Raji (cell line): ENCODE data around the gene PDHX.

Experiments used
- POLR2A ChIP-seq: IDR thresholded peaks from 2 replicates; pipeline ENCODE4 v1.6.1; 2011; ENCODE audit warnings: low read depth, low read length, control low read depth; ENCODE audit not compliant: insufficient read depth

The PDHX gene

GRCh38 chr11:35038211-35038928 is 122.0 kb downstream of the PDHX start:
- no peak for TF ChIP-seq POLR2A

- no peak for TF ChIP-seq POLR2A
Observed at GRCh38 chr11:35039076-35039475, 122.7 kb downstream of the PDHX start.

- TF ChIP-seq POLR2A: no peak
Observed at GRCh38 chr11:35040221-35040942, 124.0 kb downstream of the PDHX start.

- TF ChIP-seq POLR2A: no peak
Observed at GRCh38 chr11:35041070-35041554, 124.7 kb downstream of the PDHX start.

GRCh38 chr11:35042224-35042623 is 125.8 kb downstream of the PDHX start:
- no peak for TF ChIP-seq POLR2A

DNA sequence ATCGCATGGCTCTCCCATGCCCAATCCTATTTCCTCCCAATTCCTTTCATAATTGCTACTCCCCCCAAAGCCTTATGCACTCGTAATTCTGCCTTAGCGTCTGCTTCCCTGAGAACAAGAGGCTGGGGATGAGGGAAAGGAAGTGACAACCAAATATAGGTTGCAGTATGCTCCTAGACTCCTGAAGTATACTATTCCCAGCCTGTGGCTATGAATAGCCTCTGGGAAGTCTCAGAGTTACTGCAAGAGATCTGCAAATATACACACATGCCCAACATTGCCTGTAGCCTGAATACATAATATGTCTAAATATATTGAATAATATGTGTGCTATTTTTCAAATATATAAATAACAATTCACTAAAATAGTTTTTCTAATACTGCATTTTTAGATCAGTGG is 126.5 kb downstream of the PDHX start:
- no peak for TF ChIP-seq POLR2A

DNA sequence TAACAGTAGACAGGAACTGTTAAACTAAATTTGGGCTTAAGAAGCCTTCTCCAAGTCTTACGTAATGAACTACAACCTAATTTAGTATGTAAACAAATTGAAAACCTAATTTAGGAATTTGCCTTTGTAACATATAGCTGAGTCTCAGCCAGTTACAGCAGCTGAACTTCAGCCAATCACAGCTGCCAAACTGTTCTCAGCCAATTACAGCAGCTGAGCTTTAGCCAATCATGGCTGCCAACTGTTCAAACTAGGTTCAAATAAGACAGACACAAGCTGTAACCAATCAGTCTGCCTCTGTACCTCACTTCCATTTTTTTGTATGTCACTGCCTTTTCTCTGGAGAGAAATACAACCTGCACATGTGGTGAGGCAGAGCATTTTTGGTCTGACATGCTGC is 127.5 kb downstream of the PDHX start:
- no peak for TF ChIP-seq POLR2A

- TF ChIP-seq POLR2A: no peak
Observed at GRCh38 chr11:35045236-35045820, 128.9 kb downstream of the PDHX start.
